Activated gamma-delta T cell (primary cell): ENCODE measurements around the gene PDE5A.
"Not testable (repeated sequence)": the region's sequence is repeated elsewhere in the genome, so short reads cannot be mapped to it uniquely, and the experiment has no call there.

Source experiments
- DNase-seq: peaks from one replicate; lab custom pipeline; 2025; lab: John Stamatoyannopoulos, UW
- total RNA-seq, 2 donors: gene quantifications; one replicate each; lab custom pipeline; 2026; lab: John Stamatoyannopoulos, UW

Gene PDE5A
- total RNA-seq = 4.3 to 5.3 reads per million in 2 donors

- peak; percentile 52 for DNase-seq
Measured at GRCh38 chr4:119628281-119629141, at the start of gene PDE5A. Gene PDE5A (minus strand): TSS chr4:119628804. CDS start chr4:119628671, 133 bp downstream.

- DNase-seq = no peak
Measured at GRCh38 chr4:119676101-119676500, 47.5 kb upstream of the PDE5A start.

GRCh38 chr4:119675391-119675790 is 46.8 kb upstream of the PDE5A start:
- no peak for DNase-seq

GRCh38 chr4:119672938-119673337 is 44.3 kb upstream of the PDE5A start:
- no peak for DNase-seq

- no peak for DNase-seq
Measured at GRCh38 chr4:119672086-119672485, 43.5 kb upstream of the PDE5A start.

- no peak for DNase-seq
Measured at GRCh38 chr4:119671205-119671604, 42.6 kb upstream of the PDE5A start.

- no peak for DNase-seq
Measured at GRCh38 chr4:119667802-119668201, 39.2 kb upstream of the PDE5A start.

- no peak for DNase-seq
Measured at GRCh38 chr4:119666653-119667091, 38.1 kb upstream of the PDE5A start.

GRCh38 chr4:119665752-119666151 is 37.1 kb upstream of the PDE5A start:
- DNase-seq = no peak

- DNase-seq = no peak
Measured at GRCh38 chr4:119664168-119664907, 35.7 kb upstream of the PDE5A start.

- DNase-seq = no peak
Measured at GRCh38 chr4:119663160-119663788, 34.7 kb upstream of the PDE5A start.

- DNase-seq = not testable (repeated sequence)
Measured at GRCh38 chr4:119662612-119663011, 34.0 kb upstream of the PDE5A start.

GRCh38 chr4:119661231-119661630 is 32.6 kb upstream of the PDE5A start:
- DNase-seq = no peak

- DNase-seq = no peak
Measured at GRCh38 chr4:119659576-119659975, 31.0 kb upstream of the PDE5A start.

GRCh38 chr4:119657111-119657611 is 28.6 kb upstream of the PDE5A start:
- no peak for DNase-seq

GRCh38 chr4:119656342-119656741 is 27.7 kb upstream of the PDE5A start:
- no peak for DNase-seq

GRCh38 chr4:119655111-119655837 is 26.7 kb upstream of the PDE5A start:
- no peak for DNase-seq

GRCh38 chr4:119653990-119654389 is 25.4 kb upstream of the PDE5A start:
- DNase-seq = no peak

GRCh38 chr4:119652998-119653397 is 24.4 kb upstream of the PDE5A start:
- DNase-seq = no peak

GRCh38 chr4:119648398-119648797 is 19.8 kb upstream of the PDE5A start:
- DNase-seq = no peak

- DNase-seq = no peak
Measured at GRCh38 chr4:119647558-119647957, 19.0 kb upstream of the PDE5A start.
